Astrocyte (in vitro differentiated cells and primary cell): ENCODE data around the gene ZDHHC14. TPM values are rescaled to one million over a fixed set of nuclear protein-coding genes. Genes with fewer than 3 reads are reported as not detected.

ENCODE experiments used
- DNase-seq: peaks from one replicate; pipeline ENCODE4 v3.0.0-alpha.2; 2010; ENCODE audit warnings: low read depth
- FAIRE-seq: peaks from 2 replicates; lab custom pipeline; 2011; peaks lifted over from hg19 to GRCh38; lab: Jason Lieb, UNC
- H2AFZ ChIP-seq: 2 replicates; pipeline ENCODE4 v1.6.0; 2012; ENCODE audit warnings: low read depth, low read length, inconsistent platforms
- H3K27ac ChIP-seq: 2 replicates; pipeline ENCODE4 v1.5.1; 2011; ENCODE audit warnings: low read depth, low read length, inconsistent platforms
- H3K27me3 ChIP-seq: 2 replicates; pipeline ENCODE4 v1.6.0; 2011; ENCODE audit warnings: low read length, inconsistent platforms; ENCODE audit not compliant: insufficient read depth
- H3K36me3 ChIP-seq: 2 replicates; pipeline ENCODE4 v1.5.1; 2011; ENCODE audit warnings: low read length, inconsistent platforms; ENCODE audit not compliant: insufficient read depth
- H3K4me1 ChIP-seq: 2 replicates; pipeline ENCODE4 v1.5.1; 2011; ENCODE audit warnings: low read length, inconsistent platforms; ENCODE audit not compliant: insufficient read depth
- H3K4me2 ChIP-seq: 2 replicates; pipeline ENCODE4 v1.6.0; 2012; ENCODE audit warnings: low read length, inconsistent platforms
- H3K4me3 ChIP-seq: 2 replicates; pipeline ENCODE4 v1.5.1; 2011; ENCODE audit warnings: low read depth, mild to moderate bottlenecking, low read length, inconsistent platforms; ENCODE audit not compliant: insufficient read depth
- H3K79me2 ChIP-seq: 2 replicates; pipeline ENCODE4 v1.6.0; 2012; ENCODE audit warnings: mild to moderate bottlenecking, low read length, inconsistent platforms; ENCODE audit not compliant: insufficient read depth
- H3K9ac ChIP-seq: 2 replicates; pipeline ENCODE4 v1.6.0; 2012; ENCODE audit warnings: mild to moderate bottlenecking, low read length, inconsistent platforms
- H3K9me3 ChIP-seq: 2 replicates; pipeline ENCODE4 v1.5.1; 2012; ENCODE audit warnings: low read depth, mild to moderate bottlenecking, low read length, inconsistent platforms; ENCODE audit not compliant: insufficient read depth
- H4K20me1 ChIP-seq: 2 replicates; pipeline ENCODE4 v1.6.0; 2012; ENCODE audit warnings: low read length, inconsistent platforms; ENCODE audit not compliant: insufficient read depth
- H3K27ac Mint-ChIP-seq: one replicate; pipeline ENCODE4 v1.8.0; 2021; ENCODE audit warnings: mild to moderate bottlenecking, mixed read lengths; ENCODE audit not compliant: unreplicated experiment
- H3K27me3 Mint-ChIP-seq: one replicate; pipeline ENCODE4 v1.8.0; 2021; ENCODE audit warnings: low read depth, mixed read lengths; ENCODE audit not compliant: unreplicated experiment
- H3K36me3 Mint-ChIP-seq: one replicate; pipeline ENCODE4 v1.8.0; 2021; ENCODE audit warnings: low read depth, mixed read lengths; ENCODE audit not compliant: unreplicated experiment
- H3K4me1 Mint-ChIP-seq: one replicate; pipeline ENCODE4 v1.8.0; 2021; ENCODE audit warnings: low read depth, mixed read lengths; ENCODE audit not compliant: unreplicated experiment
- H3K4me3 Mint-ChIP-seq: one replicate; pipeline ENCODE4 v1.8.0; 2021; ENCODE audit warnings: mild to moderate bottlenecking, moderate library complexity, mixed read lengths; ENCODE audit not compliant: unreplicated experiment
- H3K9me3 Mint-ChIP-seq: one replicate; pipeline ENCODE4 v1.8.0; 2021; ENCODE audit warnings: mild to moderate bottlenecking, mixed read lengths; ENCODE audit not compliant: unreplicated experiment
- CTCF ChIP-seq: IDR thresholded peaks from 2 replicates; pipeline ENCODE4 v1.5.1; 2011; ENCODE audit warnings: low read depth, mild to moderate bottlenecking, inconsistent platforms, low read length, moderate library complexity; ENCODE audit not compliant: insufficient read depth
- EZH2 ChIP-seq: IDR thresholded peaks from 2 replicates; pipeline ENCODE4 v1.6.1; 2012; ENCODE audit warnings: mild to moderate bottlenecking, low read length, inconsistent platforms; ENCODE audit not compliant: insufficient read depth
- total RNA-seq: library from RNA; stranded (reverse); gene quantifications from 2 replicates; pipeline ENCODE4 v1.2.1, GENCODE V29; 2021

Gene ZDHHC14
- total RNA-seq, 1 donor from 2014 or later = 7.2 TPM

- Histone ChIP-seq H3K9ac (no peak overlapping the region), H3K9me3 (no peaks in the 10 kb centered on the region), H3K27me3 (no peaks in the 10 kb centered on the region), H3K27ac (no peak overlapping the region), H3K79me2 (no peaks in the 10 kb centered on the region), H3K36me3 (no peaks in the 10 kb centered on the region), H4K20me1 (no peaks in the 10 kb centered on the region), H2AFZ (no peak overlapping the region), H3K4me3 (no peak overlapping the region), H3K4me1 (no peaks in the 10 kb centered on the region), H3K4me2 (no peak overlapping the region)
- TF ChIP-seq CTCF = no peak
- TF ChIP-seq EZH2 = no peak
- no peak overlapping the region for H3K4me3 Mint-ChIP-seq
- H3K4me1 Mint-ChIP-seq = peaks cover 8% of the 10 kb centered on the region
- H3K27ac Mint-ChIP-seq = no peak overlapping the region
- no peaks in the 10 kb centered on the region for H3K9me3 Mint-ChIP-seq
- peaks cover 2% of the 10 kb centered on the region for H3K36me3 Mint-ChIP-seq
- H3K27me3 Mint-ChIP-seq = no peaks in the 10 kb centered on the region
- no peak for DNase-seq
- no peak for FAIRE-seq
Observed at GRCh38 chr6:157376241-157376640, 4.7 kb upstream of the ZDHHC14 start.

- no peaks in the 10 kb centered on the region for H3K79me2 ChIP-seq
- no peaks in the 10 kb centered on the region for H3K27me3 ChIP-seq
- peaks cover 8% of the 10 kb centered on the region for H3K4me1 Mint-ChIP-seq
- H2AFZ ChIP-seq = no peak overlapping the region
- H3K4me3 Mint-ChIP-seq = no peak overlapping the region
- H3K36me3 Mint-ChIP-seq = peaks cover 2% of the 10 kb centered on the region
- DNase-seq (no peak), FAIRE-seq (no peak)
- no peak overlapping the region for H3K9ac ChIP-seq
- H3K9me3 ChIP-seq = no peaks in the 10 kb centered on the region
- H3K4me1 ChIP-seq = no peaks in the 10 kb centered on the region
- H3K9me3 Mint-ChIP-seq = no peaks in the 10 kb centered on the region
- H3K27me3 Mint-ChIP-seq = no peaks in the 10 kb centered on the region
- no peak overlapping the region for H3K4me2 ChIP-seq
- no peaks in the 10 kb centered on the region for H4K20me1 ChIP-seq
- H3K36me3 ChIP-seq = no peaks in the 10 kb centered on the region
- TF ChIP-seq CTCF (no peak), EZH2 (no peak)
- H3K27ac Mint-ChIP-seq = no peak overlapping the region
- H3K27ac ChIP-seq = no peak overlapping the region
- no peak overlapping the region for H3K4me3 ChIP-seq
Observed at GRCh38 chr6:157376706-157377230, 4.2 kb upstream of the ZDHHC14 start.

GRCh38 chr6:157379656-157380457 lies 1.1 kb upstream of the ZDHHC14 start:
- peak overlapping the region; percentile 79 for H2AFZ ChIP-seq
- H3K27me3 Mint-ChIP-seq = no peaks in the 10 kb centered on the region

More at GRCh38 chr6:157379656-157380457, 1.1 kb upstream of the ZDHHC14 start:
- TF ChIP-seq CTCF (no peak), EZH2 (no peak)
- DNase-seq (peak; percentile 79), FAIRE-seq (no peak)
- H3K36me3 Mint-ChIP-seq = no peaks in the 10 kb centered on the region
- H3K27ac Mint-ChIP-seq = peak overlapping the region; percentile 82
- peak overlapping the region; percentile 87 for H3K4me2 ChIP-seq
- H3K27me3 ChIP-seq = no peaks in the 10 kb centered on the region
- peak overlapping the region; percentile 63 for H3K27ac ChIP-seq
- peaks cover 4% of the 10 kb centered on the region for H3K79me2 ChIP-seq
- no peaks in the 10 kb centered on the region for H3K36me3 ChIP-seq
- H3K4me3 ChIP-seq = peak overlapping the region; percentile 71
- no peaks in the 10 kb centered on the region for H3K9me3 ChIP-seq
- peaks cover 15% of the 10 kb centered on the region for H4K20me1 ChIP-seq
- peaks cover 9% of the 10 kb centered on the region for H3K4me1 Mint-ChIP-seq
- peak overlapping the region; percentile 87 for H3K4me3 Mint-ChIP-seq
- no peaks in the 10 kb centered on the region for H3K4me1 ChIP-seq
- H3K9me3 Mint-ChIP-seq = no peaks in the 10 kb centered on the region
- peak overlapping the region; percentile 83 for H3K9ac ChIP-seq
